Measurements from ENCODE around the gene ZNF644.

Gene ZNF644

GRCh38 chr1:90989990-90990389 is 31.8 kb downstream of the ZNF644 start:
- H3K27ac ChIP-seq: no peak overlapping the region
- no peak for TF ChIP-seq CTCF (IDR thresholded peaks at IDR 0.05)
- no peak for DNase-seq (ENCODE audit: low spot score)
- no peak overlapping the region for H3K4me3 ChIP-seq

- TF ChIP-seq CTCF (IDR thresholded peaks at IDR 0.05): no peak
- H3K4me3 ChIP-seq: no peak overlapping the region
- DNase-seq (ENCODE audit: low spot score): no peak
- no peak overlapping the region for H3K27ac ChIP-seq
Observed at GRCh38 chr1:90989302-90989701, 32.5 kb downstream of the ZNF644 start.

GRCh38 chr1:90987841-90988240 is 34.0 kb downstream of the ZNF644 start:
- no peak for TF ChIP-seq CTCF (IDR thresholded peaks at IDR 0.05)
- H3K27ac ChIP-seq: no peak overlapping the region

GRCh38 chr1:90986953-90987352 is 34.9 kb downstream of the ZNF644 start:
- no peak for DNase-seq (ENCODE audit: low spot score)
- no peak for TF ChIP-seq CTCF (IDR thresholded peaks at IDR 0.05)
- Histone ChIP-seq H3K4me3 (no peak overlapping the region), H3K27ac (no peak overlapping the region)

More at GRCh38 chr1:90987841-90988240, 34.0 kb downstream of the ZNF644 start:
- H3K4me3 ChIP-seq: no peak overlapping the region
- DNase-seq (ENCODE audit: low spot score): no peak

GRCh38 chr1:90977522-90977921 is 44.3 kb downstream of the ZNF644 start:
- no peak for DNase-seq (ENCODE audit: low spot score)
- Histone ChIP-seq H3K27ac (no peak overlapping the region), H3K4me3 (no peak overlapping the region)
- TF ChIP-seq CTCF (IDR thresholded peaks at IDR 0.05): no peak

- no peak for DNase-seq (ENCODE audit: low spot score)
- Histone ChIP-seq H3K4me3 (no peak overlapping the region), H3K27ac (no peak overlapping the region)
- TF ChIP-seq CTCF (IDR thresholded peaks at IDR 0.05): no peak
Observed at GRCh38 chr1:90973897-90974798, 47.7 kb downstream of the ZNF644 start.

GRCh38 chr1:90970208-90970607 is 51.6 kb downstream of the ZNF644 start:
- no peak overlapping the region for H3K4me3 ChIP-seq

More at GRCh38 chr1:90970208-90970607, 51.6 kb downstream of the ZNF644 start:
- H3K27ac ChIP-seq: no peak overlapping the region
- no peak for DNase-seq (ENCODE audit: low spot score)
- no peak for TF ChIP-seq CTCF (IDR thresholded peaks at IDR 0.05)

All from coronary artery (tissue), 2 donors.